LNCAP (cell line): ENCODE results near the gene MPHOSPH6.

ENCODE experiments used
- TF ChIP-seq, protein P1 (sequence below): fragments of 450-650 bp; IDR thresholded peaks from 2 replicates; pipeline ENCODE4 v1.5.1; 2017; ENCODE audit warnings: mild to moderate bottlenecking

The MPHOSPH6 gene

GRCh38 chr16:82147546-82147945 is 22.5 kb downstream of the MPHOSPH6 start:
- TF ChIP-seq, protein P1, sequence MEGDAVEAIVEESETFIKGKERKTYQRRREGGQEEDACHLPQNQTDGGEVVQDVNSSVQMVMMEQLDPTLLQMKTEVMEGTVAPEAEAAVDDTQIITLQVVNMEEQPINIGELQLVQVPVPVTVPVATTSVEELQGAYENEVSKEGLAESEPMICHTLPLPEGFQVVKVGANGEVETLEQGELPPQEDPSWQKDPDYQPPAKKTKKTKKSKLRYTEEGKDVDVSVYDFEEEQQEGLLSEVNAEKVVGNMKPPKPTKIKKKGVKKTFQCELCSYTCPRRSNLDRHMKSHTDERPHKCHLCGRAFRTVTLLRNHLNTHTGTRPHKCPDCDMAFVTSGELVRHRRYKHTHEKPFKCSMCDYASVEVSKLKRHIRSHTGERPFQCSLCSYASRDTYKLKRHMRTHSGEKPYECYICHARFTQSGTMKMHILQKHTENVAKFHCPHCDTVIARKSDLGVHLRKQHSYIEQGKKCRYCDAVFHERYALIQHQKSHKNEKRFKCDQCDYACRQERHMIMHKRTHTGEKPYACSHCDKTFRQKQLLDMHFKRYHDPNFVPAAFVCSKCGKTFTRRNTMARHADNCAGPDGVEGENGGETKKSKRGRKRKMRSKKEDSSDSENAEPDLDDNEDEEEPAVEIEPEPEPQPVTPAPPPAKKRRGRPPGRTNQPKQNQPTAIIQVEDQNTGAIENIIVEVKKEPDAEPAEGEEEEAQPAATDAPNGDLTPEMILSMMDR: no peak

- TF ChIP-seq, protein P1: no peak
These were observed 23.1 kb downstream of the MPHOSPH6 start for GRCh38 chr16:82146957-82147356.

GRCh38 chr16:82146556-82146955 is 23.5 kb downstream of the MPHOSPH6 start:
- TF ChIP-seq, protein P1: no peak

GRCh38 chr16:82138478-82139285 is 31.3 kb downstream of the MPHOSPH6 start:
- TF ChIP-seq, protein P1: no peak

- TF ChIP-seq, protein P1: no peak
These were observed 32.2 kb downstream of the MPHOSPH6 start for GRCh38 chr16:82137822-82138167.

DNA sequence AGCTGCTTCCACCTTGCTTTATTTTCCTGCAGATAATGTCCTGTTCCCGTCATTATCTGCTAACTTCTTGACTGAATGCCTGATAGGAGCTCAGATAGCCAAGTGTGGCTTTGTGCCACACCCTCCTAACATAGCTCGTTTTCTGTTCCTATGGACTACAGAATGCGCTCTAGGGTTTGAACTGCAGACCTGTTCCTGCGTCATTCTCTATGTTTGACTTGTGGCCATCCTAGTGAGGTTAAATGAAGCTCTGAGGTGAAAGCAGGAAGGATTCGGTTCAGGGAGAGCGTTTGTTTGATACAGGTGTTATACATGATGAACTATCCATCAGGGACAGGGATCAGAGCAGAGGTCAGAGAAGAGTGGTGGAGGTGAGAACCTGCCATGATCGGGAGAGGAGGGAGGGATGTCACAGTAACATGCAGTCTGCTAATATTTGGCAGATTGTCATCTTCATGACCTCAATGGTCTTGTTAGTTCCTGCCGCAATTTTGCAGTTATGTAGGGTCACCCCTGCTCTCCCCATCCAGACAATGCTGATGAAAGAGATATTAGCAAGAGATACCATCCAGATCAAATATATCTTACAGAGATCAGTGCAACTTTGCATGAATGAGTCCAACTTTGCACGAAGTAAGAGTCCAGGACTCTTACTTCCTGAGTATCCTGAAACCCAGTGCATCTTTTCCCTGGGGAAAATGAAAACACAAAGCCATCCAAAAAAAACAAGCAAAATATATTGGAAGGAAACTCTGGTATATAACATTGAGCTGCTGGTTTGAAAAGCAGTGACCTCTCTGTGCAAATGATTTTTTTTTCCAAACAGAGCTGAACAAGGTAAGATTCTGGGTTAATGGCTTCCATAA is 32.8 kb downstream of the MPHOSPH6 start:
- TF ChIP-seq, protein P1: no peak

- TF ChIP-seq, protein P1: no peak
These were observed 34.2 kb downstream of the MPHOSPH6 start for GRCh38 chr16:82135844-82136243.
